HL-60 (cell line): Measurements from ENCODE around the gene NFIC.
"Not testable (repeated sequence)": the region's sequence is repeated elsewhere in the genome, so short reads cannot be mapped to it uniquely, and the experiment has no call there.

Experiments
- DNase-seq, 2 experiments: peaks; one replicate each; pipeline ENCODE4 v3.0.0-alpha.2; 2010 to 2020; ENCODE audit warnings: low read depth in 1 of 2, low spot score in 1 of 2
- H3K27ac ChIP-seq: fragments of 250-450 bp; sonication (Bioruptor Pico); replicated peaks from 2 replicates; pipeline ENCODE4 v1.5.1; 2020; ENCODE audit warnings: mild to moderate bottlenecking, moderate library complexity
- H3K27me3 ChIP-seq: fragments of 250-450 bp; sonication (Bioruptor Pico); 2 replicates; pipeline ENCODE4 v1.5.1; 2021; ENCODE audit warnings: mild to moderate bottlenecking, moderate library complexity; ENCODE audit not compliant: insufficient read depth, poor library complexity, severe bottlenecking
- H3K4me3 ChIP-seq: replicated peaks from 2 replicates; pipeline ENCODE4 v1.5.1; 2011; ENCODE audit warnings: mild to moderate bottlenecking, control low read depth, low read length; ENCODE audit not compliant: insufficient read depth
- CTCF ChIP-seq: IDR thresholded peaks from one replicate; pipeline ENCODE4 v1.5.1; 2011; ENCODE audit warnings: low read length, control low read depth, inconsistent platforms; ENCODE audit not compliant: insufficient read depth
- GABPA ChIP-seq: IDR thresholded peaks from 2 replicates; pipeline ENCODE4 v1.6.1; 2012; ENCODE audit warnings: low read depth
- POLR2AphosphoS5 ChIP-seq: IDR thresholded peaks from 2 replicates; pipeline ENCODE4 v1.6.1; 2012; ENCODE audit warnings: low read depth
- REST ChIP-seq: IDR thresholded peaks from 2 replicates; pipeline ENCODE4 v1.6.1; 2012; ENCODE audit warnings: low read depth; ENCODE audit not compliant: insufficient replicate concordance
- SPI1 ChIP-seq: IDR thresholded peaks from 2 replicates; pipeline ENCODE4 v1.6.1; 2012; ENCODE audit warnings: low read depth, mild to moderate bottlenecking, borderline replicate concordance

The NFIC gene

GRCh38 chr19:3333662-3334061, 32.7 kb upstream of the NFIC start:
- DNase-seq, result no peak
- H3K4me3 ChIP-seq, result no peak overlapping the region
- no peak overlapping the region for H3K27ac ChIP-seq
- TF ChIP-seq GABPA (no peak), CTCF (no peak), SPI1 (no peak), POLR2AphosphoS5 (no peak), REST (no peak)
- no peaks in the 10 kb centered on the region for H3K27me3 ChIP-seq

GRCh38 chr19:3334749-3335430, 31.5 kb upstream of the NFIC start:
- DNase-seq, H3K4me3 ChIP-seq, H3K27ac ChIP-seq, H3K27me3 ChIP-seq: not testable (repeated sequence)

GRCh38 chr19:3335431-3336350, 30.7 kb upstream of the NFIC start:
- Histone ChIP-seq H3K27ac (no peak overlapping the region), H3K27me3 (no peaks in the 10 kb centered on the region), H3K4me3 (no peak overlapping the region)
- TF ChIP-seq POLR2AphosphoS5 (no peak), REST (no peak), CTCF (no peak), GABPA (no peak), SPI1 (no peak)
- no peak for DNase-seq

- Histone ChIP-seq H3K4me3 (no peak overlapping the region), H3K27ac (no peak overlapping the region), H3K27me3 (no peaks in the 10 kb centered on the region)
- no peak for DNase-seq
- TF ChIP-seq GABPA (no peak), REST (no peak), CTCF (no peak), SPI1 (no peak)
Observed at GRCh38 chr19:3336351-3336679, 30.1 kb upstream of the NFIC start.
